Measurements from ENCODE around the gene SMTNL2.
"Not testable (repeated sequence)": the region's sequence is repeated elsewhere in the genome, so short reads cannot be mapped to it uniquely, and the experiment has no call there.

Gene SMTNL2

DNA sequence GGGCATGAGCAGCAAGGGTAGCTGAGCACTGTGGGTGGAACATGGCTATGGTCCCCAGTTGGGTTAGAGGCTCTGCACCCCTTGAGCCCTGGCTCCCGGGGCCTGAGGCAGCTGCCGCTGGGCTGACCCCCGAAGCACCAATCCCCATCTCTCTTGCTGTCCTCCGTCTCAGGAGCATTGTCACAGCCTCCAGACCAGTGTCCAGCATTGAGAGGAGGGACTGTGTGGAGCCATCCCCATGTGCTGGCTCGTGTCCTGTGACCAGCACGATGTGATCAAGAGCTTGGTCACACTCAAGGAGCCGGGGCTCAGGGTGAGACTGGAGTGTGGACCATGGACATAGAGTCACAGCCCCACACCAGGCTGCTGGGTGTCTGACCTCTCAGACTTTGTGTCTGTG lies 2.9 kb downstream of the SMTNL2 start:
- DNase-seq = no peak

- no peak for DNase-seq
Measured at GRCh38 chr17:4587803-4588202, 3.5 kb downstream of the SMTNL2 start.

- DNase-seq = no peak
Measured at GRCh38 chr17:4588391-4588790, 4.1 kb downstream of the SMTNL2 start.

- no peak for DNase-seq
Measured at GRCh38 chr17:4588898-4589625, 4.7 kb downstream of the SMTNL2 start.

DNA sequence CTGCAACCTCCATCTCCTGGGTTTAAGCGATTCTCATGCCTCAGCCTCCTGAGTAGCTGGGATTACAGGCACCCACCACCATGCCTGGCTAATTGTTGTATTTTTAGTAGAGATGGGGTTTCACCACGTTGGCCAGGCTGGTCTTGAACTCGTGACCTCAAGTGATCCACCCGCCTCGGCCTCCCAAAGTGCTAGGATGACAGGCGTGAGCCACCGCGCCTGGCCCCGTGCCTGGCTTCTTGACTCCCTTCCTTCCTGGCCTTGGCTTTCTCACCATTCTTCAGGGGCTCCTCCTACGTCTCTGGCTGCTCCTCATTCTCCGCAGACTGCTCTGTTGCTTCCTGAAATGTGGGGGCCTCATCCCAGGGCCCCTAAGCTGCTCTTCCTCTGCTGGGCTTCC lies 5.7 kb downstream of the SMTNL2 start:
- not testable (repeated sequence) for DNase-seq

DNA sequence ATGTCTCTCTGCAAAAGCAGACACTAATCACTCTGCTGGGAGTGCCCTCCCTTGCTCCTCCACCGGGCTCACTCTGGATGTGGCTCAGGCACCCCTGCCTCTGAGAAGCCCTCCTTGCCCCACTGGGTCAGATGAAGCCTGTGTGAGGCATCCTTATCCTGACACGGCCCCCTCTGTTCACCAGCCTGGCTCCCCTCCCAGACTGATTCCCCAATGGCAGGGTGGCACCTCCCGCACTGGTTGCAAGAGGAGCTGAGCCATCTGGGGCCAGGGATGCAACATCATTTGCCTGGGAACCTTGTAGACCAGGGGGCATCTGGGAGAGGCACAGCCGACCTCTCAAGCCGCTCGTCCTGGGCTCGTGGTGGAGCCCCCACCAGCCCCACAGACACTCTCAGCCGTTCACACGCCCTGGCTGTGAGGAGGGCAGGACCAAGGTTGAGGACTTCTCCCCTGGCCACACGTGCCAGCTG lies 6.7 kb downstream of the SMTNL2 start:
- DNase-seq = no peak

GRCh38 chr17:4591529-4591928 lies 7.2 kb downstream of the SMTNL2 start:
- no peak for DNase-seq

GRCh38 chr17:4592240-4593005 lies 8.1 kb downstream of the SMTNL2 start:
- DNase-seq = no peak

DNA sequence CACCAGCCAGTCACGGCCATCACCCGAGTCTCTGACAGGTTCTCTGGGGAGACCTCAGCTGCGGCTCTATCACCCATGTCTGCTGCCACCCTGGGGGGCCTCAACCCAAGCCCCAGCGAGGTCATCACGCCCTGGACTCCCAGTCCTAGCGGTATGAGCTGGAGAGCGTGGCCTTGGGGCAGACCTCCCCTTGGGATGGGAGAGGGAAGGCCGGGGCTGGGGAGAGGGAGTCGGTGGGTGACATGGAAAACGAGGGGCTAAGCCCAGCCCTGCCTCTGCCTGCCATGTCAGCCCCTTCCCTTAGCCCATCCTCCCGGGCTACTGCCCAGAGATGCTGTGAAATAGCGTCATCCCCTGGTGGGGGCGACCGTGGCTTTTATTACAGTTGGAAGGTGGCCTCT lies 8.7 kb downstream of the SMTNL2 start:
- DNase-seq = no peak

GRCh38 chr17:4594406-4594805 lies 10.1 kb downstream of the SMTNL2 start:
- DNase-seq = no peak

GRCh38 chr17:4594931-4595684 lies 10.8 kb downstream of the SMTNL2 start:
- DNase-seq = no peak

GRCh38 chr17:4595685-4596342 lies 11.5 kb downstream of the SMTNL2 start:
- not testable (repeated sequence) for DNase-seq

DNA sequence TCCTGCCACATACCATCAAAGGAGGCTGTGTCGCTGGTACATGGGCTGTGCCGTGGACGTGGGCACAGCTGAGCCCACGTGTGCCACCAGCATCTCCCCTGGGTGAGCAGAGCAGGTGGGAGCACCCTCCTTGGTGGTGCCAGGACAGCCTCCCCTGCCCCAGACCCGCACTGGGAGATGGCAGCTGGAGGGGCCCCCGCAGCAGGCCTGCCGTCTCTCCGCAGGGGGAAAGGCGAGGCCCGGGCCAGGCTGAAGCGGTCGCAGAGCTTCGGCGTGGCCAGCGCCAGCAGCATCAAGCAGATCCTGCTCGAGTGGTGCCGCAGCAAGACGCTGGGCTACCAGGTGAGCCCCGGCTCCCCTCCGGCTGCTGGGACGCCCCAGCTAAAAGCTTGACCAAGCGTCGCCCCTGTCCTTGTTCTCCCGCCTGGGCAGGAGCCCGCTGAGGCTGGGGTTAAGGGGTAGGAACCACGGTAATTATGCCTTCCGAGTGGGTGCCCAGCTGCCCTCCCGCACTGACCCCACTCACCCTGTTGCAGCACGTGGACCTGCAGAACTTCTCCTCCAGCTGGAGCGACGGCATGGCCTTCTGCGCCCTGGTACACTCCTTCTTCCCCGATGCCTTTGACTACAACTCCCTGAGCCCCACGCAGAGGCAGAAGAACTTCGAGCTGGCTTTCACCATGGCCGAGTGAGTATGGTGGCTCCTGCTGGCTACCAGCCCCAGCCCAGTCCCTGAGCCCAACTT lies 12.5 kb downstream of the SMTNL2 start:
- DNase-seq = no peak

GRCh38 chr17:4597975-4598374 lies 13.6 kb downstream of the SMTNL2 start:
- DNase-seq = no peak

DNA sequence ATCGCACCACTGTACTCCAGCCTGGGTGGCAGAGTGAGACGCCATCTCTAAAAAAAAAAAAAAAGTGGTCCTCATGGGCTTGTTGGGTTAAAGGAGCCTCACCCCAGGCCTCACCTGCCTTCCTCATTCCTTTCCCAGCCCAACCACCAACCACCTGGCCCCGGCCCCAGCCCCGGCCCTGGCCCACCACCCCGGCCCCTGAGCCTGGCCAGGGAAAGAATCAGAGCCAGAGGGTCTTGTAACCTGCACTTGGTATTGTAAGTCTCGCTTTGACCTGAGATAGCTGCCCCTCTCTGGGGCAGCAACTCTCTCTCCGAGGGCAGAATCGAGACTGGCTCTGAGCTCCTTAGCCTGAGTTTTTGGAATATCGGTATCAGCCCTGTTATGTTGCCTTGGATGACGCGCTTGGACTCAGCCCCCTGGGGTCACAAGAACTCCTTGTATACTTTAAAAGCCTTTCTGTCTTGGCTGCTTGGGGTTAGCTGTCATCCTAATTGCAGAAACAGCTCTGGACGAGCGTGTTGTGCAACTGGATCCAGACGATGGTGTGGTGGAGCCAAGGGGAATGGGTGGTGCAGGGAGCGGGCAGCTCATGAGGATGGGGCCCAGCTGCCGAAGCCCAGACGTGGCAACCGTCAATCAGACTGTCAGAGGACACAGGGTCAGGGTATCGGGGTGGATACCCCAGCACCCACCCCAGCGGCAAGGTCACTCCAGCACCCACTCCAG lies 14.6 kb downstream of the SMTNL2 start:
- no peak for DNase-seq

- DNase-seq = no peak
Measured at GRCh38 chr17:4599505-4600281, 15.4 kb downstream of the SMTNL2 start.

DNA sequence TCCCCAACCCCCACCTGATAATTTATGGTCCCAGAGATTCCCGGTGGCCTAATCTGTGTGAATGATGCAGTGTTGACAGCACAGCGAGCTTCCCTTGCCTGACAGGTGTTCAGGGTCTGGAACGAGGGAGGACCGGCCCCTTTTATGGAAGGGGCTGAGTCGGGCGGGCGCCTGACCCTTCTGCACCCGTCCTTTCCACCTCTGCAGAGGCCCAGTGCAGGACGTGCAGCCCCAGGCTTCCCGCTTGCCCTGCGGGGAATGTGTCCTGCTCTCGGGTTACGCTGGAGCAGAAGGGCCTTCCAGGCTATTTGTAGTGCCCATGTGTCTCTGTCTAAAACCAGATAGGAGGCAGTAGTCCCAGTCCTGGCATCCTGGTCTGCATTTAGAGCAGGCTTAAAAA lies 16.2 kb downstream of the SMTNL2 start:
- no peak for DNase-seq

GRCh38 chr17:4601326-4601725 lies 17.0 kb downstream of the SMTNL2 start:
- DNase-seq = no peak

DNA sequence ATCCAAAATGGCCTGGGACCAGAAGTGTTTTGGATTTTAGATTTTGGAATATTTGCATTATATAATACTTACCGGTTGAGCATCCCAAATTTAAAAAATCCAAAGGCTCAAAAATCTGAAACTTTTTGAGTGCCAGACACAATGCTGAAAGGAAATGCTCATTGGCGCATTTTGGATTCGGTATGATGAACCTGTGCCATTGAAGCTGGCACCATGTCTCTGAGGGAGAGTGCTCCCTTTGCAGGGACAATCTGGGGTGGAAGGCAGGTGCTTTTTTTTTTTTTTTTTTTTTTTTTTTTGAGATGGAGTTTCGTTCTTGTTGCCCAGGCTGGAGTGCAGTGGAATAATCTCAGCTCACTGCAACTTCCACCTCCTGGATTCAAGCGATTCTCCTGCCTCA lies 17.7 kb downstream of the SMTNL2 start:
- DNase-seq = no peak

GRCh38 chr17:4604111-4604644 lies 19.8 kb downstream of the SMTNL2 start:
- no peak for DNase-seq
